ENCODE results near the gene BTNL9.
"Not testable (repeated sequence)": the region's sequence is repeated elsewhere in the genome, so short reads cannot be mapped to it uniquely, and the experiment has no call there.

Gene BTNL9

DNA sequence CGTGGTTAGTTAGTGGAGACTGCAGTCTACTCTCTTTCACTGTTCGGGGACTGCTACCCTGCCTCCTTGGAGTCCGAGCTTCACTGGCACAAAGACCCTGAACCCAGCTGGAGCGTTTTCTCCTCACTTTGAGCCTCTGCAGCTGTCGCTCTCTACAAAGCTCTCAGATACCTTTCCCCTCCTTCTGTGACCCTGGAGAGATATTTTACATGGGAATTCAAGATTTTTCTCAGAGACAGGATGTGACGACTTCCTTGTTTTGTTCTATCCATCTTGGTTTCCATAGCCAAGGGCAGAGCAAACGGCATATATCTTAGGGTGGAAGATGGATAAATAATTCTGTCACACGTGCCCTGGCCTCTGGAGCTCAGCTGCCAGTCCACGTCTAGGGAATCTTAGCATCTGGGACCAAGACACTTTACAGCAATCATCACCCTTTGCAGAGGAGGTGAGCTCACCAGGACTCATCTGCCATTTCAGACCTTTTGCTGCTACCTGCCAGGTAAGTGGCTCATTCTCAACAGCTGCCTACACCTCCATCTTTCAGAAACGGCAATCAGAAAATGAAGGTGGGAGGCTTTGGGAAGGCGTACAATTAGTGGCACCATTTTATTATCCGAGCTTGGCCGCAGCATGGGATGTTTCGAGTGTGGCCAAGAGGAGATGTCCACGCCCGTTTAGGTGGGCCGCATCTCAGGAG is at the start of gene BTNL9:
Gene BTNL9, plus strand, starts transcription at position 336 of the 700 bp plus-strand sequence. CDS start 5,224 bp downstream, outside the sequence.
- no peak for DNase-seq (ENCODE audit: low read depth)

DNA sequence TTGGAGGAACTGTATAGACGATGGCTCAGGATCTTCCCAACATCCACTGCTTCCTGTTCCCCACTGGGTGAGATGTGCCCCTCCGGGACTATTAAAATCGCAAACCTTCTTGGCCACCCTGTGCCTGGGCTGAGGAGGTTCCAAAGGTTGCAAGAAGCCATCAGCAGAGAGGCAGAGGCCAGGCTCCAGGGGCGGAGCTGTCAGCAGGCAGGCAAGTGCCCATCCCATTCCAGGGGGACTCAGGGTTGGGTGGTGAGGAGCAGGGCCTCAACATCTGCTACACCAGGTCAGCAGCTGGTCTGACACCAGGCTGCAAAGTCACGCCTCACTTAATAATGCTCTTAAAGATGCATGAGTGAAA is 49.2 kb upstream of the BTNL9 start:
- no peak for DNase-seq (ENCODE audit: low read depth)

DNA sequence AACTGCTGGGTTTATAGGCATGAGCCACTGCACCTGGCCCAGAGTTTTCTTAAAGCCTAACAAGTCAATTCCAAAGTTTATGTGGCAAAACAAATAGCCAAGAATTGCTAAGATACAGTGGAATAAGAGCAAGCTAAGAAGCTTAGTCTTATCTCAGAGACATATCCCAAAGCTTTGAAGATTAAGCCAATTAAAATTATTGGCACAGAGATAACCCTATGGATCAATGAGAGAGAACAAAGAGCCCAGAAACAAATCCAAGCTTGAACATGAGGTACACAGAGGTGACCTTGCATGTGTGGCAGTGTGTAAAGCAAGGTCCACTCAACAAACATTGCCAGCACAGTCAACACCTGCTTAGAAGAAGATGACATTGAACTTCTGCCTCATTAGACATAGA is 38.1 kb upstream of the BTNL9 start:
- no peak for DNase-seq (ENCODE audit: low read depth)

DNA sequence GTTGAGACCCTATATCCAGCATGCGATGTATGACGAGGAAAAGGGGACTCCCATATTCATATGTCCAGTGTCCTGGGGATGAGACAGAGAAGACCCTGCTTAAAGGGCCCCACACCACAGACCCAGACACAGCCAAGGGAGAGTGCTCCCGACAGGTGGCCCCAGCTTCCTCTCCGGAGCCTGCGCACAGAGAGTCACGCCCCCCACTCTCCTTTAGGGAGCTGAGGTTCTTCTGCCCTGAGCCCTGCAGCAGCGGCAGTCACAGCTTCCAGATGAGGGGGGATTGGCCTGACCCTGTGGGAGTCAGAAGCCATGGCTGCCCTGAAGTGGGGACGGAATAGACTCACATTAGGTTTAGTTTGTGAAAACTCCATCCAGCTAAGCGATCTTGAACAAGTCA is 34.3 kb upstream of the BTNL9 start:
- no peak for DNase-seq (ENCODE audit: low read depth)

DNA sequence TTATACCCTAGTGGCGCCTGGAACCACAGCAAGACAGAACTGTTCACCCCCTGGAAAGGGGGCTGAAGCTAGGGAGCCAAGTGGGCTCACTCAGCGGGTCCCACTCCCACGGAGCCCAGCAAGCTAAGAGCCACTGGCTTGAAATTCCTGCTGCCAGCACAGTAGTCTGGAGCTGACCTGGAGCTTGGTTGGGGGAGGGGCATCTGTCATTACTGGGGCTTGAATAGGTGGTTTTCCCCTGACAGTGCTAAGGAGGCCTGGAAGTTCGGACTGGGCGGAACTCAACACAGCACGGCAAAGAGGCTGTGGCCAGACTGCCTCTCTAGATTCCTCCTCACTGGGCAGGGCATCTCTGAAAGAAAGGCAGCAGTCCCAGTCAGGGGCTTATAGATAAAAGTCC is 31.9 kb upstream of the BTNL9 start:
- no peak for DNase-seq (ENCODE audit: low read depth)

DNA sequence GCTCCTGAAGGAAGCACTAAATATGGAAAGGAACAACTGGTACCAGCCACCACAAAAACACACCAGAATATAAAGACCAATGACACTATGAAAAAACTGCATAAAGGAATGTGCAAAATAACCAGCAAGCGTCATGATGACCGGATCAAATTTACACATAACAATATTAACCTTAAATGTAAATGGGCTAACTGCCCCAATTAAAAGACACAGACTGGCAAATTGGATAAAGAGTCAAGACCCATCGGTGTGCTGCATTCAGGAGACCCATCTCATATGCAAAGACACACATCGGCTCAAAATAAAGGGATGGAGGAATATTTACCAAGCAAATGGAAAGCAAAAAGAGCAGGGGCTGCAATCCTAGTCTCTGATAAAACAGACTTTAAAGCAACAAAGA is 30.0 kb upstream of the BTNL9 start:
- DNase-seq (ENCODE audit: low read depth), result not testable (repeated sequence)

DNA sequence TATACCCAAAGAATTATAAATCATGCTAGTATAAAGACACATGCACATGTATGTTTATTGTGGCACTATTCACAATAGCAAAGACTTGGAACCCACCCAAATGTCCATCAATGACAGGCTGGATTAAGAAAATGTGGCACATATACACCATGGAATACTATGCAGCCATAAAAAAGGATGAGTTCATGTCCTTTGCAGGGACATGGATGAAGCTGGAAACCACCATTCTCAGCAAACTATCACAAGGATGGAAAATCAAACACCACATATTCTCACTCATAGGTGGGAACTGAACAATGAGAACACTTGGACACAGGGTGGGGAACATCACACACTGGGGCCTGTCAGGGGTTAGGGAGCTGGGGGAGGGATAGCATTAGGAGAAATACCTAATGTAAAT is 25.4 kb upstream of the BTNL9 start:
- DNase-seq (ENCODE audit: low read depth), result not testable (repeated sequence)

DNA sequence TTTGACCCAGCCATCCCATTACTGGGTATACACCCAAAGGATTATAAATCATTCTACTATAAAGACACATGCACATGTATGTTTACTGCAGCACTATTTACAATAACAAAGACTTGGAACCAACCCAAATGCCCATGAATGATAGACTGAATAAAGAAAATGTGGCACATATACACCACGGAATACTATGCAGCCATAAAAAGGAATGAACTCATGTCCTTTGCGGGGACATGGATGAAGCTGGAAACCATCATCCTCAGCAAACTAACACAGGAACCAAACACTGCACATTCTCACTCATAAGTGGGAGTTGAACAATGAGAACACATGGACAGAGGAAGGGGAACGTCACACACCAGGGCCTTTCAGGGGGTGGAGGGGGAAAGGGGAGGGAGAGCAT is 22.6 kb upstream of the BTNL9 start:
- not testable (repeated sequence) for DNase-seq (ENCODE audit: low read depth)

DNA sequence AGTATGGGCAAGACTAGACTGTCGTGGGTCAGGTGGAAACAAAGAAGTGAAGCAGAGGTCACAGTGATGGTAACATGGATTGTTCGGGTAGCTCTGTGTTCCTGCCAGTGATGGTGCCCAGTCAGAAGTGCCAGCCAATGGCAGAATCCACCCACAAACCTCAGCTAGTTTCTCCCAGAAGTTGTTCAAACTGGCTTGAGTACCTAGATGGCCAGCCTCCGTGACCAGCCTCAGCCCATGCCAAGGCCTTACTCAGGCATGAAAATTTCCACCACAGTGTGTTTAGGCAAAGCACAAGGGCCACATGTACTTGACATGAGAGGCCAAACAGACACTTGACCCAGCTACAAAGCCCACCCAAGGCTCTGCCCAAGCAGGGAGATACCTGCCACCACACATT is 19.4 kb upstream of the BTNL9 start:
- no peak for DNase-seq (ENCODE audit: low read depth)

DNA sequence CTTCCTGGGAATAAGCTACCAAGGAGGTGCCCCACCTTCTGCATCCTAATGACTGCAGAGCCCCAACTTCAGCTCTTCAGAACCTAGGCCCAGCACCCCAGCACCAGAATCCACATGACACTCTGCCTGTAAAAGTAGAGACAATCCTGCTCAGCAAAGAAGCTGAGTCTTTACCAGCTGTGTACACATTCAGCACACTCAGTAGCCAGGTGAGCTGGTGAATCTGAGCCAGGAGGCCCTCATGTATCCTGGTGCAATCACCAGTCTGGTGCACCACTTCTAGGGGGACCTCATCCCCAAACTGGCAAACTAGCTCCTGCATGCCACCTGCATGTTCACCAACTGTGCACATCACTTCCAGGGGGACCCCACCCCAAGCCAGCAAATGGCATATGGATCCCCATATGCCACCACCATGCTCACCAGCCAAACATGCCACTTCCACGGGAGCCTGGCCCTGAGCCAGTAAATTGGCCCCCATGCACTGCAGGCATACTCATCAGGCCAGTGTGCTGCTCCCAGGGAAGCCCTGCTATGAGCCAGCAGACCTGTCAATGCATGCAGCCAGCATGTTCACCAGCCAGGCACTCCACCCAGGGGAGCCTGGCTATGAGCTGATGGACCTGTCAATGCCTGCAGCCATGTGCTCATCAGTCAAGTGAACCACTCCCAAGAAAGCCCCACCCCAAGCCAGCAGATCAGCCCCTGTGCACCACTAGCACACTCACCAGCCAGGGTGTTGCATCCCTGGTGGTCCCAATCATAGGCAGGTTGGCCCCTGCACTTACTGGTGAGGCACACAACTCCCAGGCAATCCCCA is 15.6 kb upstream of the BTNL9 start:
- DNase-seq (ENCODE audit: low read depth), result no peak

DNA sequence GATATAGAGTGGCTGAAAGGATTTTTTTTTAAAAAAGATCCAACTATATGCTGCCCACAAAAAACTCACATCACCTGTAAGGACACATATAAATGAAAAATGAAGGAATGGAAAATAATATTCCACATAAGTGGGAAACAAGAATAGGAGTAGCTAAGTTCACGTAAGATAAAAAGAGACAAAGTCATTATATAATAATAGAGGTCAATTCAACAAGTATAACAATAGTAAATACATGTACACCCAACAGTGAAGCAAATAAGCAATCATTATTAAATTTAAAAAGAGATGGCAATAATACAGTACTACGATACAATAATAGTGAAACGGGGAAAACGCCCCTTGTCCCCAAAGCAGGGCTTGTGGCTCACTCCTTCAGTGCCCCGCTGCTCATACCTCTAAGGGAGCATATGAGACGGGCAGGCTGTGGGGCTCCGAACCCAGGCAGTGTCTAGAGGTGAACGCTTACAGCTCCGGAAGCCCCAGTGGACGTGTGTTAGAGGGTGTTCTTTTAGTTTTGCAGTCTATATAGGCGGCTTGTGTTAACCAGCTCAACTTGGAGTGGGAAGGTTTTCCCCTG is 12.5 kb upstream of the BTNL9 start:
- no peak for DNase-seq (ENCODE audit: low read depth)

DNA sequence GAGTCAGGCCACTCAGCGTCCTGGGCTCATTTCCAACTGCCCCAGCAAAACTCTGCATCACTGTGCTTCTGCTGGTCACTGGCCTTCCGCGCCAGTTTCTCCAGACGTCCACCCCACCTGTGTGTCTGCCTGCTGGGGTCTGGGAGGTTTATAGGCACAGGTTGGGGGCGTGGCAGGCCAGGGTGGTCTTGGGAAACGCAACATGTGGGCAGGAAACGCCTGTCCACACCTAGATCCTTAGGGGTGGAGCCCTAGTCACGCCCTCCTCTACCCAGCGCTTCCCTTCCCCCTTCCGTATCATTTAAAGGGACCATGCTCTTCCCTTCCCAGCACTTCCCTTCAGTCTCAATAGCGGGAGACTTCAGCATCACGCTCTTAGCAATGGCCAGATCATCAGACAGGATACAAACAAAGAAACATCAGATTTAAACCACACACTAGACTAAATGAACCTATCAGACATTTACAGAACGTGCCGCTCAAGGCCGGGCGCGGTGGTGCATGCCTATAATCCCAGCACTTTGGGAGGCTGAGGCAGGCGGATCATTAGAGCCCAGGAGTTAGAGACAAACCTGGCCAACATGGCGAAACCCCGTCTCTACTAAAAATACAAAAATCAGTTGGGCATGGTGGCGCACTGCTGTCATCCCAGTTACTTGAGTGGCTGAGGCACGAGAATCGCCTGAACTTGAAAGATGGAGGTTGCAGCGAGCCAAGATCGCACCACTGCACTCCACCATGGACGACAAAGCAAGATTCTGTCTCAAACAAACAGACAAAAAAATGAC is 11.8 kb upstream of the BTNL9 start:
- DNase-seq (ENCODE audit: low read depth), result no peak

DNA sequence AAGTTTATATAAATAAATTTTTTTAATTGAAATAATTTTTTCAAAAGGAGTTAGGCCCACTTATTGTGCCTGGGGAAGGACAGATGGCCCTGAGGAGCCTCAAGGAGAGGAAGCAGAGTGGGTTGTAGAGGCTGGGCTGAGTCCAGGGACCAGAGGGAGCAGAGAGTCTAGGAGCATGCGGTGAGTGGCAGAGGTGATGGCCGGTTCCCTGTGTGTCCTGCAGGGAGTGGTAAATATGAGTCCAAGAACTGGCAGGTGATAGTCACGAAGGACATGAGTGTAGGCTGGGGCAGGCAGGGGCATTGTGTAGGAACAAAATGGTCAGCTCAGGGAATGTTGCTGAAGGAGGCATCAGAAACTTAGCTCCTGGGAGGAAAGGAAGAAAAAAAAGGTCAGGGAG is 8.3 kb upstream of the BTNL9 start:
- DNase-seq (ENCODE audit: low read depth), result no peak

DNA sequence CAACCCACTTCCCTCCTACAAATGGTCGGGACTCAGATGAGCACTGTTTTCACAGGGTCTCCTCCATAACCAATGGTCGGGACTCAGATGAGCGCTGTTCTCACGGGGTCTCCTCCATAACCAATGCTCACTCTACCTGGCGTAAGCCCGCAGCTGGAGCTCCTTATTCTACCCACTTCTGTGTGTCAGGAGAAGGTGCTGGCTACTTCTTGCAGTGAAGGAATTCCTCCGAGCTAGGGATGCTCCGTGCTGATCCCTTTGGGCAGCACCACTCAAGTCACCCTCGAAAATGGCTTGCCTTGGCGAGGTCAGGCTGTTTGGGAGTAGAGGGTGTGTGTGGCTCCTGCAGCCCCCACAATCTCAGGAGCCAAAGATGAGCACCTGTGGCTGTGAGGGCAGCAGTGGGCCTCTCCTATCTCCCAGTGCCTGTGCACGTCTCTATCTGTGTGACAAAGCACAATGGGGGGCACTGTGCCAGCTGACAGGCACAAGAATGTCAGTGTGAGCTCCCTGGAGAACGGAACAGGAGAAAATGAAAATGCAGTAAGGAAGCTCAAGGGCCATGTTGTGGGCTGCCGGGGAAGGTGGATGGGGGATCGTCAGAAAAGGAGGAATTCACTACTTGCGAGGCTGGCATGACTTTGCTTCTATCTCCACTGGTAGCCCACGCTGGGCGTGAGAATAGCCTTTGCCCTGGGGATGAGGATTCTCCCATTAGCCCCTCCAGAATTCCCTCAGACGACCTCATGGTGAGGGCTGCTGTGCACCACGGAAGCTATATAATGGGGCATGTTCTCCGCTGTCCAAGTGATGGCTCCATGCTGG is 3.9 kb upstream of the BTNL9 start:
- no peak for DNase-seq (ENCODE audit: low read depth)

DNA sequence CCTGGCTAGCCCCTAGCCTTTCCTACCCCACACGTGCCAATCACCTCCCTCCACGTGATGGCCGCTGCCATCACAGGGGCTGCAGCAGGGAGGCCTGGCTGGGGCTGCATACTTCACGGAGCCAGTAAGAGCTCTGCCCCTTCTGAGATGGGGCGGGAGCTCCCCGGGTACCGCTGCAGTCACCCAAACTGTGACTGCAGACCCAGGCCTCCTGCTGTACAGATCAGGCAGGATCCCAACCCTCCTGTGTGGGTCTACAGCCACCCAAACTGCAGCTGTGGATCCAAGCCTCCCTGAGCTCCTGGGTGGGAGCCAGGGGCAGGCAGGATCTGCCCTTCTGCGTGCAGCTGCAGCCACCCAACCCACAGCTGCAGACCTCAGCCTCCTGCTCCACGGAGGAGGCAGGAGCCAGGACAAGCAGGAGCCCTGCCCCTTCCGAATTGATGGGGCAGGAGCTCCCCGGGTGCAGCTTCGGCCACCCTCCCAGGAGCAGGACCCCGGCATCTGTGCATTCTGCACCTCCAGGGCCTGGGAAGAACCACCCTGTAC is 3.2 kb upstream of the BTNL9 start:
- DNase-seq (ENCODE audit: low read depth), result no peak

DNA sequence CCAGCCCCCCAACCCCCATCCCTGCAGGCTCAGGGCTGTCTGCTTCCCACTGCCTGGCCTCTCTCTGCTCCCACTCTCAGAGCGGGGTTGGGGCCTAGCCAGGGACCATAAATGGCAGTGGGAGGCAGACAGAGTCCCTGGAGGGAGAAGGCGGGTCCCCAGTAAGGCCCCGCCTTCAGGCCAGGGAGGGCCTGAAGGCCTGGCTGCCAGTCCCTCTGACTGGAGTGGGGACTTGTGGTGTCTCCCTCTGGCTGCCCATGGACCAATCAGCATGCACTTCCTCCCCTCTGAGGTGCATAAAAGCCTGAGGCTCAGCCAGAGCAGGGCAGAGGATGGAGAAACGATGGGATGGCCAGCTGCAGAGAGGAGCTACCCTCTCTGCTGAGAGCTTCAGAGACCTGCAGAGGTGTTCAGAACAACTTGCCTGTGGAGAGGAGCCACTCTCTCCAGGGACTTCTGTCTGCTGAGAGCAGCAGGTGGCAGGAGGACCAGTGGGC is 2.7 kb upstream of the BTNL9 start:
- no peak for DNase-seq (ENCODE audit: low read depth)

DNA sequence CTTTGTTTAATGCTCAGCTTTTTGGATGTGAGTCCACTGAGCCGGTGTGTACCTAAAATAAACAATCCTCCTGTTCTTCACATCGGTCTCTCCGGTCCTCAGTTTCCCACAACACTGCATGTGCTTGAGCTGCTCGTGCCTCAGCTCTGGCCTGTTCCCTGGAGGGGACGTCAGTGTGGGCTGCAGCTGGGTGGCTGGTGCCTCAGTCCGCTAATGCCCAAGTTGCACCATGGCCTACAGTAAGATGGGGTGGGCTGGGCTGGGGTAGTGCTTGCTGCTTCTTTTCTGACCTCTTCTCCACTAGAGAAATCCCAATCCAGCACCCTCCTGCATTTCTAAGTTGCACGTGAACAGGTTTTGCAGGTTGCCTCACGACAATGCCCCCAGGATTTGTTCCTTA is 595 bp upstream of the BTNL9 start:
- DNase-seq (ENCODE audit: low read depth), result no peak

DNA sequence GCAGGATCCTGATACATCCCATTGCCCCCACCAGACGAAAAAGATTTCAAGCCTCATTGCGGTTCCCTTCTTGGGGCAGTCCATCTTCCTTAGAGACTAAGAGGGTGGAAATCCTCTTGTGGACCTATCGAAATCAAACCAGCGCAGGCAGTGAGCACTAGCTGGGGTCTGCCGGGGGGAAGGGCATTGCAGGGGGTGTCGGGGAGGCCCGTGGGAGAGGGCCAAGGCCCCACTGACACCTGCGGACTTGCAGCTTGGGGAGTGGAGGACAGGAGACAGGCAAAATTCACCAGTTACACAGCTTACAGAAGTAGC is 522 bp downstream of the BTNL9 start:
- no peak for DNase-seq (ENCODE audit: low read depth)

DNA sequence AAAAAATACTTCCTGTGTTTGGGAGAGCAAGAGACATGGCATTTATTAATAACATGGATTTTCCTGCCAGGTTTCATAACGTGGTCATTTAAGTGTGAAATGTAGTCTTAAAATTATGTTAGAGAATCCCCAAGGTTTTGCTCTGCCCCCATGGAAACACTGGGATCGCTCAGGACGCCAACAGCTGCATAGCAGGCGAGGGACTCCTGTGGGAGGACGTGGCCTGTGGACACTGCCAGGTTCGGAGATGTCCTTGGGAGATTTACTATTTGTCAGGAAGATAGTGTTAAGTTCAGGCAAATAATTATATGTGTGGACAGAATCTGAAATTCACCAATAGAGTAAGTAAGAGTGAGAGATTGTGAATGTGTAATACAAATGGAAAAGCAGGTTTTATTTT is 977 bp downstream of the BTNL9 start:
- no peak for DNase-seq (ENCODE audit: low read depth)

DNA sequence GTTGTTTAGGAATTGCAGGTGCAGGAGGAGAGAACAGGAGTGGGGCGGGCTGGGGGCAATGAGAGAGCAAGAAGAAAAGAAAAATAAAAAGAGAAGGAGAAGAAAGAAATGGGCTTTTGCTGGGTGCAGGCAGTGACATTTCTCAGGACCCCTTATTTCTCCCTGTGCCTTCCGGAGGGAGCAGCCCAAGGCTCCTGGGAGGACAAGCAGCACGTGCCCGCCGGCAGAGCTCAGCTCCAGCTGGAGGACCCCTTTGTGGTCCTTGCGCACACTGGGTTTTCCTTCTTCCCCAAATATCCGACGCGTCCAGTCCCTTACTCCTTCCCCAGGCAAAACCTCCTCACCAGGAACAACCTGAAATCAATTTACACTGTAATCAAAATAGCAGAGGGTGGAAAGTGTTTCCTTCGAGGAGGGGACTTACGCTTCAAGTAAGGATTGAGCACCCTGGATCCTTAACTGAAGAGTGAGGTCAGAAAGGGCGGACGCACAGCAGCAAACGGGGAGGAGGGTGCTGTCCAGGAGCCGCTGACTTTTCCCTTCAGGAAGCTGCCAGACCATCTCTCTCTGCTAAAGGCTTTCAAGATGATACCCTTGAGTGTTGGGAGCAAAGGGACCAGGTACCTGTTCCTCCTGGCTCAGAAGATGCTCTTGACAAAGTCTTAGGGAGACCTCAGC is 2.1 kb downstream of the BTNL9 start:
- DNase-seq (ENCODE audit: low read depth), result no peak

DNA sequence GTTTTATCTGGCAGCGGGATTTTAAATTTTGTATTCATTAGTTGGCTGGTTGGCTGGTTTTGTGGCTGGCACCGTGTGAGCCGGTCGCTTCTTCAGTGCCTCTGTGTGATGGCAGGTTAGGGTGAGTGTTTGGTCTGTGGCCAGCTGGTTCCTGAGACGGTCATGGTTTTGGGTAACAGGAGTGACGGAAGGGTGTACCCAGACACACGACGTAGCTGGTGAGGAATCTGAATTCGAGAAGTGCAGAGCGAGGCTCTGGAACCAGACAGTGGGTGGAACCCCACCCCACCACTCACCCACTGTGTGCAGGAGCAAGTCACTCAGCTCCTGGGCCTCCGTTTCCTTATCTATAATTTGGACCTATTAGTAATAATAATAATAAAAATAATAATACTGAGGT is 2.7 kb downstream of the BTNL9 start:
- DNase-seq (ENCODE audit: low read depth), result no peak
